Lower leg skin (tissue), 3 donors: ENCODE measurements around the gene TREM2.

Experiments
- POLR2A ChIP-seq, 2 donors: fragments of 450-650 bp; IDR thresholded peaks; one replicate each; pipeline ENCODE4 v1.6.1; 2016 to 2017; ENCODE audit warnings: antibody characterized with exemption in 2 of 2, mild to moderate bottlenecking in 1 of 2, moderate library complexity in 1 of 2
- TF ChIP-seq, protein P1 (sequence below), 3 donors: fragments of 450-650 bp; IDR thresholded peaks; one replicate each; pipeline ENCODE4 v1.5.1; 2016; ENCODE audit warnings: antibody characterized with exemption in 3 of 3, mild to moderate bottlenecking in 3 of 3, moderate library complexity in 2 of 3

DNA sequence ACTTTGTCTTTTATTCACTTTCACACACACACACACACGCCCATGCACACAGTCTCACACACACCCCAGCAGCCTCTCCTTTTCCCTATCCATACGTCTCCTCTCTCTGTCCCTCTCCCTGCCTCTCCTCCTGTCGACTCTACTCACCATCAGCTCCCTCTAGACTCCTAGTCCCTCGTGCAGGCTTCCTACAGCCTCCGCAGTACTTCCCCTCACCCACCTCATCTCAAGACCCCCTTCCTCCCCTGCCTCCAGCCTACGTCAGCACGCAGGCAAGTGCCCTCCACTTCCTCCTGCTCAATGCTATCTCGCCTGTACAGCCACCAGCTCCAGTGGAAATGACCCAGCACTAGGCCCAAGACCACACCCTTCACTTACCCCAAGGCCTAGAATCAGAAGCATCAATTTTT is 38.9 kb upstream of the TREM2 start:
- TF ChIP-seq, protein P1, sequence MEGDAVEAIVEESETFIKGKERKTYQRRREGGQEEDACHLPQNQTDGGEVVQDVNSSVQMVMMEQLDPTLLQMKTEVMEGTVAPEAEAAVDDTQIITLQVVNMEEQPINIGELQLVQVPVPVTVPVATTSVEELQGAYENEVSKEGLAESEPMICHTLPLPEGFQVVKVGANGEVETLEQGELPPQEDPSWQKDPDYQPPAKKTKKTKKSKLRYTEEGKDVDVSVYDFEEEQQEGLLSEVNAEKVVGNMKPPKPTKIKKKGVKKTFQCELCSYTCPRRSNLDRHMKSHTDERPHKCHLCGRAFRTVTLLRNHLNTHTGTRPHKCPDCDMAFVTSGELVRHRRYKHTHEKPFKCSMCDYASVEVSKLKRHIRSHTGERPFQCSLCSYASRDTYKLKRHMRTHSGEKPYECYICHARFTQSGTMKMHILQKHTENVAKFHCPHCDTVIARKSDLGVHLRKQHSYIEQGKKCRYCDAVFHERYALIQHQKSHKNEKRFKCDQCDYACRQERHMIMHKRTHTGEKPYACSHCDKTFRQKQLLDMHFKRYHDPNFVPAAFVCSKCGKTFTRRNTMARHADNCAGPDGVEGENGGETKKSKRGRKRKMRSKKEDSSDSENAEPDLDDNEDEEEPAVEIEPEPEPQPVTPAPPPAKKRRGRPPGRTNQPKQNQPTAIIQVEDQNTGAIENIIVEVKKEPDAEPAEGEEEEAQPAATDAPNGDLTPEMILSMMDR (IDR thresholded peaks at IDR 0.05), result no peak
- TF ChIP-seq POLR2A (IDR thresholded peaks at IDR 0.05), result no peak
